Breast epithelium (tissue), 3 donors: ENCODE data around the gene TRMT61B.

Source experiments
- POLR2A ChIP-seq: fragments of 450-650 bp; IDR thresholded peaks from one replicate; pipeline ENCODE4 v1.6.1; 2016; ENCODE audit warnings: antibody characterized with exemption, mild to moderate bottlenecking, moderate library complexity
- POLR2AphosphoS5 ChIP-seq, 3 donors: sonication (generic); formaldehyde crosslinking; IDR thresholded peaks; one replicate each; pipeline ENCODE4 v1.6.1; 2017; ENCODE audit warnings: antibody characterized with exemption in 3 of 3
- TF ChIP-seq, protein P1 (sequence below), 3 donors: fragments of 450-650 bp; IDR thresholded peaks; one replicate each; pipeline ENCODE4 v1.5.1; 2016 to 2017; ENCODE audit warnings: antibody characterized with exemption in 3 of 3, mild to moderate bottlenecking in 3 of 3, moderate library complexity in 3 of 3

- TF ChIP-seq, protein P1, sequence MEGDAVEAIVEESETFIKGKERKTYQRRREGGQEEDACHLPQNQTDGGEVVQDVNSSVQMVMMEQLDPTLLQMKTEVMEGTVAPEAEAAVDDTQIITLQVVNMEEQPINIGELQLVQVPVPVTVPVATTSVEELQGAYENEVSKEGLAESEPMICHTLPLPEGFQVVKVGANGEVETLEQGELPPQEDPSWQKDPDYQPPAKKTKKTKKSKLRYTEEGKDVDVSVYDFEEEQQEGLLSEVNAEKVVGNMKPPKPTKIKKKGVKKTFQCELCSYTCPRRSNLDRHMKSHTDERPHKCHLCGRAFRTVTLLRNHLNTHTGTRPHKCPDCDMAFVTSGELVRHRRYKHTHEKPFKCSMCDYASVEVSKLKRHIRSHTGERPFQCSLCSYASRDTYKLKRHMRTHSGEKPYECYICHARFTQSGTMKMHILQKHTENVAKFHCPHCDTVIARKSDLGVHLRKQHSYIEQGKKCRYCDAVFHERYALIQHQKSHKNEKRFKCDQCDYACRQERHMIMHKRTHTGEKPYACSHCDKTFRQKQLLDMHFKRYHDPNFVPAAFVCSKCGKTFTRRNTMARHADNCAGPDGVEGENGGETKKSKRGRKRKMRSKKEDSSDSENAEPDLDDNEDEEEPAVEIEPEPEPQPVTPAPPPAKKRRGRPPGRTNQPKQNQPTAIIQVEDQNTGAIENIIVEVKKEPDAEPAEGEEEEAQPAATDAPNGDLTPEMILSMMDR (IDR thresholded peaks at IDR 0.05) = no peak
- no peak for TF ChIP-seq POLR2A
- no peak for TF ChIP-seq POLR2AphosphoS5 (IDR thresholded peaks at IDR 0.05)
These were observed 1.5 kb upstream of the TRMT61B start for GRCh38 chr2:28871620-28872019.
